HepG2 (cell line): ENCODE results near the gene TRIM8. TPM values are rescaled to one million over a fixed set of nuclear protein-coding genes. Genes with fewer than 3 reads are reported as not detected.
A peak's percentile ranks its signal among the peaks of the same experiment; 100 is the strongest.

Source experiments
- ATAC-seq: fragments of 200-7000 bp; cut with Tn5 transposase; 3 replicates; pipeline ENCODE4 v1.9.1; 2020; ENCODE audit warnings: mild to moderate bottlenecking, moderate library complexity
- BruUV-seq: library from RNA; stranded (reverse); fragments of 400-500 nt; replicated peaks from 2 replicates; lab custom pipeline; 2021; lab: Mats Ljungman, UMichigan
- CTCF ChIA-PET: fragments of 300-600 bp; formaldehyde crosslinking; extraction: SDS; loops from one replicate; lab custom pipeline; 2021; ENCODE audit warnings: low total read pairs, inconsistent platforms, low intra/inter-chr PET ratio; lab: Yijun Ruan, JAX
- POLR2A ChIA-PET: fragments of 350-600 bp; sonication (Branson Sonifier 250); formaldehyde crosslinking; loops from one replicate; lab custom pipeline; 2020; ENCODE audit warnings: antibody characterized with exemption, inconsistent platforms; lab: Yijun Ruan, JAX
- DNase-seq: peaks from one replicate; pipeline ENCODE4 v3.0.0-alpha.2; 2015; ENCODE audit warnings: low spot score
- FAIRE-seq: peaks from 3 replicates; lab custom pipeline; 2011; peaks lifted over from hg19 to GRCh38; lab: Jason Lieb, UNC
- H2AFZ ChIP-seq: one replicate; pipeline ENCODE4 v1.6.1; 2011; ENCODE audit warnings: low read length, inconsistent platforms
- H3K27ac ChIP-seq: fragments of 300-600 bp; 3 replicates; pipeline ENCODE4 v1.8.0; 2011; ENCODE audit warnings: mixed run types, mild to moderate bottlenecking, mixed read lengths, low read length, inconsistent platforms; ENCODE audit not compliant: insufficient read depth; ENCODE audit errors: extremely low read length
- H3K27me3 ChIP-seq, 2 experiments: fragments of 200-600 bp in 1 of 2; 2 replicates in 1 of 2; 3 replicates in 1 of 2; pipeline versions ENCODE4 v1.6.0 to v1.8.0; 2011; ENCODE audit warnings: low read length in 2 of 2, mild to moderate bottlenecking in 2 of 2, moderate library complexity in 2 of 2, inconsistent platforms in 1 of 2; ENCODE audit not compliant: insufficient read depth in 2 of 2, control insufficient read depth in 1 of 2
- H3K36me3 ChIP-seq, 2 experiments: fragments of 200-600 bp in 1 of 2; replicated peaks in 1 of 2; 2 replicates in 1 of 2; 3 replicates in 1 of 2; pipeline versions ENCODE4 v1.5.1 to v1.8.0; 2011; ENCODE audit warnings: low read length in 2 of 2, inconsistent platforms in 1 of 2; ENCODE audit not compliant: insufficient read depth in 2 of 2, control insufficient read depth in 1 of 2
- H3K4me1 ChIP-seq: 2 replicates; pipeline ENCODE4 v1.5.1; 2012; ENCODE audit warnings: low read length, inconsistent platforms; ENCODE audit not compliant: insufficient read depth
- H3K4me2 ChIP-seq: 2 replicates; pipeline ENCODE4 v1.6.0; 2011; ENCODE audit warnings: low read depth, low read length, inconsistent platforms
- H3K4me3 ChIP-seq, 3 experiments: fragments of 200-600 bp in 1 of 3; sonication (generic), shearing (Covaris generic) in 1 of 3; replicated peaks in 1 of 3; 2 replicates each; pipeline ENCODE4 v1.5.1; 2011 to 2016; ENCODE audit warnings: low read length in 3 of 3, inconsistent platforms in 2 of 3, low read depth in 2 of 3, mild to moderate bottlenecking in 2 of 3, control low read depth in 1 of 3, mixed read lengths in 1 of 3; ENCODE audit not compliant: insufficient read depth in 1 of 3
- H3K79me2 ChIP-seq: one replicate; pipeline ENCODE4 v1.6.1; 2011; ENCODE audit warnings: low read length, inconsistent platforms; ENCODE audit not compliant: insufficient read depth
- H3K9ac ChIP-seq: 2 replicates; pipeline ENCODE4 v1.6.0; 2011; ENCODE audit warnings: mild to moderate bottlenecking, low read depth, low read length, inconsistent platforms; ENCODE audit not compliant: insufficient read depth
- H3K9me3 ChIP-seq: 2 replicates; pipeline ENCODE4 v1.5.1; 2012; ENCODE audit warnings: mild to moderate bottlenecking, low read length
- H4K20me1 ChIP-seq: 2 replicates; pipeline ENCODE4 v1.6.0; 2011; ENCODE audit warnings: inconsistent platforms, mild to moderate bottlenecking, low read length, moderate library complexity; ENCODE audit not compliant: insufficient read depth
- GTF2F1 ChIP-seq: fragments of 150-350 bp; IDR thresholded peaks from 2 replicates; pipeline ENCODE4 v1.6.1; 2014; ENCODE audit warnings: low read length
- HNF4G ChIP-seq, 2 experiments: sonication (generic) in 1 of 2; formaldehyde crosslinking in 1 of 2; IDR thresholded peaks; 2 replicates each; pipeline versions ENCODE4 v1.4.0 to v1.6.1; 2011 to 2020; ENCODE audit warnings: borderline replicate concordance in 2 of 2, low read depth in 2 of 2, mild to moderate bottlenecking in 2 of 2, low read length in 1 of 2, missing genetic modification reagents in 1 of 2, moderate library complexity in 1 of 2
- KDM3A ChIP-seq: IDR thresholded peaks from 2 replicates; pipeline ENCODE4 v1.6.1; 2018; ENCODE audit warnings: low read depth, missing compliant biosample characterization
- MBD4 ChIP-seq: IDR thresholded peaks from 2 replicates; pipeline ENCODE4 v1.6.1; 2012; ENCODE audit warnings: low read length, inconsistent platforms, borderline replicate concordance
- MLLT10 ChIP-seq: sonication (generic); formaldehyde crosslinking; IDR thresholded peaks from 2 replicates; pipeline ENCODE4 v1.4.0; 2020; ENCODE audit warnings: missing genetic modification reagents
- POLR2AphosphoS2 ChIP-seq: IDR thresholded peaks from 2 replicates; pipeline ENCODE4 v1.6.1; 2011; ENCODE audit warnings: low read depth, low read length, improper control_type of control experiment
- YEATS4 ChIP-seq: sonication (generic); formaldehyde crosslinking; IDR thresholded peaks from 2 replicates; pipeline ENCODE4 v1.4.0; 2020; ENCODE audit warnings: missing genetic modification reagents, borderline replicate concordance
- ZNF468 ChIP-seq: sonication (generic); formaldehyde crosslinking; IDR thresholded peaks from 2 replicates; pipeline ENCODE4 v1.8.0; 2022; ENCODE audit warnings: mild to moderate bottlenecking, moderate library complexity, missing genetic modification reagents
- ZNF766 ChIP-seq: sonication (generic); formaldehyde crosslinking; IDR thresholded peaks from 2 replicates; pipeline ENCODE4 v1.5.0; 2020; ENCODE audit warnings: missing genetic modification reagents, borderline replicate concordance
- WGBS: methylation state at CpG from one replicate; pipeline ENCODE4 v1.1.6; 2017; ENCODE audit warnings: low lambda C conversion rate; 5-methylcytosine and 5-hydroxymethylcytosine counted together
- in situ Hi-C: cut with HindIII; loops from 2 replicates; pipeline ENCODE4 v1.10.0; 2017; ENCODE audit warnings: low pct_unique_long_range_greater_than_20kb; ENCODE audit not compliant: extremely low pct_ligation_motif_present
- intact Hi-C: fragments of 100-400 bp; cut with micrococcal nuclease; formaldehyde crosslinking; loops from one replicate; pipeline ENCODE4 v1.10.0; 2022; ENCODE audit not compliant: unreplicated experiment
- polyA plus RNA-seq, 8 experiments: library from polyadenylated mRNA; depleted of rRNA in 3 of 8; stranded (reverse) in 7 of 8; unstranded in 1 of 8; fragments of >200 nt; fragmentation: Illumina TruSeq in 4 of 8; extraction: Trizol in 4 of 8; gene quantifications; 2 replicates each; pipeline versions ENCODE4 v1.2.1 to v1.2.3, GENCODE V29; 2011 to 2016; ENCODE audit warnings: low read depth in 4 of 8, missing spikeins in 1 of 8, mixed read lengths in 1 of 8; ENCODE audit not compliant: insufficient read depth in 1 of 8
- total RNA-seq, 5 experiments: library from RNA; depleted of rRNA; stranded (reverse); fragments of >200 nt; fragmentation: Illumina TruSeq; extraction: Trizol; gene quantifications; 2 replicates each; pipeline ENCODE4 v1.2.3, GENCODE V29; 2016; ENCODE audit warnings: low read depth in 1 of 5
- TF ChIP-seq, protein P1 (sequence below): fragments of 450-650 bp; IDR thresholded peaks from 2 replicates; pipeline ENCODE4 v1.6.1; 2017; ENCODE audit warnings: mild to moderate bottlenecking
- TF ChIP-seq, protein P2 (sequence below): sonication (generic); formaldehyde crosslinking; IDR thresholded peaks from 2 replicates; pipeline ENCODE4 v1.5.0; 2020; ENCODE audit warnings: missing genetic modification reagents
- TF ChIP-seq, protein P3 (sequence below): sonication (generic); formaldehyde crosslinking; conservative IDR thresholded peaks from 2 replicates; pipeline ENCODE4 v1.4.0; 2020; ENCODE audit warnings: missing genetic modification reagents

TRIM8 gene
- total and polyA plus RNA-seq, 2 of the 13 experiments (the other 11 are each of a cell fraction or from before 2014, with no cell fraction given): 38.9 to 66.5 TPM

DNA sequence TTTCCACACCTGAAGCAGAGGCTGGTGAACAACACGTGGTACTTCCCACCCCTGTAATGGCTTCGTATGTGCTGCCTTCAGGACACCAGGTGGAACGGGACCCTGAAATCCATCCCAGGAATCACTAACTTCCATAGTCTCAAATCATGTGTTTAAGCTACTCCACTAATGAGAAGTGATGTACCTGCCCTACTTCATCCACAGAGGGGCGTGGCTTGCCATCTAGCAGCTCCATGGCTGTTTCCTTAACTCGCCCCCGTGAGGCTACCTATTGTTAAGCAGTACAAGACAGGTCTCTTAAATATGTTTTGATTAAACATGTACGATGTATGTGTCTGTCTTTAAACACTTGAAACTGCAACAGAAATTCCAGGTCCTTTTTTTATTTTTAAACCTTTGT lies 38.1 kb downstream of the TRIM8 start:
- Histone ChIP-seq H3K27ac (no peak overlapping the region), H3K4me3 (no peak overlapping the region), H3K9ac (no peak overlapping the region), H3K79me2 (no peaks in the 10 kb centered on the region), H3K27me3 (no peaks in the 10 kb centered on the region), H3K4me1 (peaks cover 21% of the 10 kb centered on the region), H3K36me3 (peaks cover 3 to 5% of the 10 kb centered on the region in 2 experiments; a peak in 2 of 5 replicates), H2AFZ (no peak overlapping the region), H3K9me3 (no peaks in the 10 kb centered on the region), H4K20me1 (no peaks in the 10 kb centered on the region), H3K4me2 (no peak overlapping the region)
- CTCF ChIA-PET: no interaction called here
- no peak for DNase-seq
- BruUV-seq: no TSS peak
- TF ChIP-seq, protein P1, sequence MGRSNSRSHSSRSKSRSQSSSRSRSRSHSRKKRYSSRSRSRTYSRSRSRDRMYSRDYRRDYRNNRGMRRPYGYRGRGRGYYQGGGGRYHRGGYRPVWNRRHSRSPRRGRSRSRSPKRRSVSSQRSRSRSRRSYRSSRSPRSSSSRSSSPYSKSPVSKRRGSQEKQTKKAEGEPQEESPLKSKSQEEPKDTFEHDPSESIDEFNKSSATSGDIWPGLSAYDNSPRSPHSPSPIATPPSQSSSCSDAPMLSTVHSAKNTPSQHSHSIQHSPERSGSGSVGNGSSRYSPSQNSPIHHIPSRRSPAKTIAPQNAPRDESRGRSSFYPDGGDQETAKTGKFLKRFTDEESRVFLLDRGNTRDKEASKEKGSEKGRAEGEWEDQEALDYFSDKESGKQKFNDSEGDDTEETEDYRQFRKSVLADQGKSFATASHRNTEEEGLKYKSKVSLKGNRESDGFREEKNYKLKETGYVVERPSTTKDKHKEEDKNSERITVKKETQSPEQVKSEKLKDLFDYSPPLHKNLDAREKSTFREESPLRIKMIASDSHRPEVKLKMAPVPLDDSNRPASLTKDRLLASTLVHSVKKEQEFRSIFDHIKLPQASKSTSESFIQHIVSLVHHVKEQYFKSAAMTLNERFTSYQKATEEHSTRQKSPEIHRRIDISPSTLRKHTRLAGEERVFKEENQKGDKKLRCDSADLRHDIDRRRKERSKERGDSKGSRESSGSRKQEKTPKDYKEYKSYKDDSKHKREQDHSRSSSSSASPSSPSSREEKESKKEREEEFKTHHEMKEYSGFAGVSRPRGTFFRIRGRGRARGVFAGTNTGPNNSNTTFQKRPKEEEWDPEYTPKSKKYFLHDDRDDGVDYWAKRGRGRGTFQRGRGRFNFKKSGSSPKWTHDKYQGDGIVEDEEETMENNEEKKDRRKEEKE: no peak
- TF ChIP-seq, protein P2, sequence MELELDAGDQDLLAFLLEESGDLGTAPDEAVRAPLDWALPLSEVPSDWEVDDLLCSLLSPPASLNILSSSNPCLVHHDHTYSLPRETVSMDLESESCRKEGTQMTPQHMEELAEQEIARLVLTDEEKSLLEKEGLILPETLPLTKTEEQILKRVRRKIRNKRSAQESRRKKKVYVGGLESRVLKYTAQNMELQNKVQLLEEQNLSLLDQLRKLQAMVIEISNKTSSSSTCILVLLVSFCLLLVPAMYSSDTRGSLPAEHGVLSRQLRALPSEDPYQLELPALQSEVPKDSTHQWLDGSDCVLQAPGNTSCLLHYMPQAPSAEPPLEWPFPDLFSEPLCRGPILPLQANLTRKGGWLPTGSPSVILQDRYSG (CRISPR knock-in tag): no peak
- no peak for ATAC-seq
- no peak for FAIRE-seq
- WGBS: 97% methylated on average over 7 of the region's 7 CpGs
- in situ Hi-C loops (no loop called here), intact Hi-C loops (no loop called here)
- POLR2A ChIA-PET: no interaction called here

DNA sequence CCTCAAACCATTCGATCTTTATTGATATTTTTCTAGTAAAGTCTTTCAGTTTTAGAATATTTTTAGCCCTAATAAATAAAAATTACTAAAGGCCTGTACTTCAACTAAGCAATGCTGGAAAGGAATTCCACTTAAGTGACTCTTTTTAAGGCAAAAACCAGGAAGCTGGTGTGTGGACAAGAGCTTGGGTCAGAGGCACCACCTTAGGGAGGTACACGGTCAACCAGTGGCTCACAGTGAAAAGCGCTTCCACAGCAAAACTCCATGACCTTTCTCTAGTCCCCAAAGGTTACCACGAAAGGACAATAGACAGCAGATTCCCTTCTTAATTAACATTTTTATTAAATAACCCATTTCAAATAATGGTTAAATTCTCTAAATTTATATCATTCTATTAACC lies 38.7 kb downstream of the TRIM8 start:
- POLR2A ChIA-PET: no interaction called here
- no peak for DNase-seq
- in situ Hi-C loops: no loop called here
- TF ChIP-seq POLR2AphosphoS2 (no peak), MLLT10 (no peak), KDM3A (CRISPR knock-in tag) (no peak), ZNF468 (CRISPR knock-in tag) (no peak), HNF4G (IDR thresholded peaks at IDR 0.05; ENCODE audit: borderline replicate concordance, low read depth, low read length) (no peak), HNF4G (CRISPR knock-in tag; IDR thresholded peaks at IDR 0.05; ENCODE audit: borderline replicate concordance, low read depth) (no peak), ZNF766 (CRISPR knock-in tag) (no peak), MBD4 (no peak), GTF2F1 (no peak), YEATS4 (CRISPR knock-in tag) (no peak)
- TF ChIP-seq, protein P3, sequence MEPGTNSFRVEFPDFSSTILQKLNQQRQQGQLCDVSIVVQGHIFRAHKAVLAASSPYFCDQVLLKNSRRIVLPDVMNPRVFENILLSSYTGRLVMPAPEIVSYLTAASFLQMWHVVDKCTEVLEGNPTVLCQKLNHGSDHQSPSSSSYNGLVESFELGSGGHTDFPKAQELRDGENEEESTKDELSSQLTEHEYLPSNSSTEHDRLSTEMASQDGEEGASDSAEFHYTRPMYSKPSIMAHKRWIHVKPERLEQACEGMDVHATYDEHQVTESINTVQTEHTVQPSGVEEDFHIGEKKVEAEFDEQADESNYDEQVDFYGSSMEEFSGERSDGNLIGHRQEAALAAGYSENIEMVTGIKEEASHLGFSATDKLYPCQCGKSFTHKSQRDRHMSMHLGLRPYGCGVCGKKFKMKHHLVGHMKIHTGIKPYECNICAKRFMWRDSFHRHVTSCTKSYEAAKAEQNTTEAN (CRISPR knock-in tag): no peak

More for the DNA sequence above, 38.7 kb downstream of the TRIM8 start:
- Histone ChIP-seq H3K36me3 (peaks cover 3 to 5% of the 10 kb centered on the region in 2 experiments; a peak in 2 of 5 replicates), H3K27ac (no peak overlapping the region), H3K4me2 (no peak overlapping the region), H3K4me1 (peaks cover 15% of the 10 kb centered on the region), H3K9me3 (no peaks in the 10 kb centered on the region), H3K27me3 (no peaks in the 10 kb centered on the region), H4K20me1 (no peaks in the 10 kb centered on the region), H2AFZ (no peak overlapping the region), H3K9ac (no peak overlapping the region), H3K4me3 (no peak overlapping the region), H3K79me2 (no peaks in the 10 kb centered on the region)
- CTCF ChIA-PET: no interaction called here
- TSS peak; percentile 36 for BruUV-seq
- no peak for FAIRE-seq
- WGBS: 86% methylated on average over 4 of the region's 4 CpGs
- intact Hi-C loops: no loop called here
- no peak for ATAC-seq
